ENCODE results near the gene PPIB. TPM values are rescaled to one million over a fixed set of nuclear protein-coding genes. Genes with fewer than 3 reads are reported as not detected.

Gene PPIB
- polyA plus RNA-seq, 2 of the 4 experiments (the other 2 are of a cell fraction), result 676 to 807 TPM

DNA sequence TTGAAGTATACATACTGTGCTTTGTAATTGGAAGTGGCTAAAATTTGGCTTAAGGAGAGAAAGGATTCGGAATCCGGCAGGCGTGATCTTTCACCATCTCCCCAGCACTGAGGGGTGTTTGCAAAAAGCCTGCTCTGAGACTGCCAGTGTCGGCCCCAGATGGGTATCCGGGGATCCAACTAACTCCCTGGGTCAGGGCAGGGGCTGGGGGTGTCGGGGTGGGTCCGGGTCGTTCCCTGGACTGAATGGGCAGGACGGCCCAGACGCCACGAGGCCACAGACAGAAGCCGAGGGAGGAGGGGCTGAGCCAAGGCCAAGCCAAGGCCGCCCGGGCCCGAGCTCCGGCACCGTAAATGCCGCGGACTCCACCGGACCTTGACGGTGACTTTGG lies 349 bp downstream of the PPIB start:
- Histone ChIP-seq H3K4me1 (peaks cover 32% of the 10 kb centered on the region), H3K4me3 (peak overlapping the region; percentile 80), H3K27ac (peak overlapping the region; percentile 85 to 92), H3K9me3 (no peaks in the 10 kb centered on the region), H3K4me2 (peak overlapping the region; percentile 95)
- FAIRE-seq, result no peak
- ATAC-seq, result peak; percentile 62 to 69
- POLR2A ChIA-PET, result interaction anchor here (0.7 to 2.3 kb wide), 5 partner anchors 9 to 225 kb away, joined by 3 to 19 read pairs (median 7); partner anchors contain the start of gene TRIP4
- TF ChIP-seq RCOR1 (IDR thresholded peaks at IDR 0.05; ENCODE audit: low read depth, low read length) (no peak), USF2 (IDR thresholded peaks at IDR 0.05) (no peak), RARB (CRISPR knock-in tag; IDR thresholded peaks at IDR 0.05) (no peak), EP300 (IDR thresholded peaks at IDR 0.05) (no peak), NFE2L2 (conservative IDR thresholded peaks at IDR 0.05; ENCODE audit: low read length) (no peak), FOSB (CRISPR knock-in tag; IDR thresholded peaks at IDR 0.05) (no peak), MAZ (IDR thresholded peaks at IDR 0.05; ENCODE audit: borderline replicate concordance, low read depth, low read length) (no peak), ZC3H11A (IDR thresholded peaks at IDR 0.05) (no peak)
- TF ChIP-seq, protein P1, sequence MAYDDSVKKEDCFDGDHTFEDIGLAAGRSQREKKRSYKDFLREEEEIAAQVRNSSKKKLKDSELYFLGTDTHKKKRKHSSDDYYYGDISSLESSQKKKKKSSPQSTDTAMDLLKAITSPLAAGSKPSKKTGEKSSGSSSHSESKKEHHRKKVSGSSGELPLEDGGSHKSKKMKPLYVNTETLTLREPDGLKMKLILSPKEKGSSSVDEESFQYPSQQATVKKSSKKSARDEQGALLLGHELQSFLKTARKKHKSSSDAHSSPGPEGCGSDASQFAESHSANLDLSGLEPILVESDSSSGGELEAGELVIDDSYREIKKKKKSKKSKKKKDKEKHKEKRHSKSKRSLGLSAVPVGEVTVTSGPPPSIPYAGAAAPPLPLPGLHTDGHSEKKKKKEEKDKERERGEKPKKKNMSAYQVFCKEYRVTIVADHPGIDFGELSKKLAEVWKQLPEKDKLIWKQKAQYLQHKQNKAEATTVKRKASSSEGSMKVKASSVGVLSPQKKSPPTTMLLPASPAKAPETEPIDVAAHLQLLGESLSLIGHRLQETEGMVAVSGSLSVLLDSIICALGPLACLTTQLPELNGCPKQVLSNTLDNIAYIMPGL (CRISPR knock-in tag; IDR thresholded peaks at IDR 0.05; ENCODE audit: borderline replicate concordance), result no peak
- CTCF ChIA-PET, result interaction anchor here (1.1 to 5.7 kb wide), 8 partner anchors 8 to 553 kb away, joined by 3 to 69 read pairs (median 4); partner anchors contain the start of gene SNX22
- DNase-seq (ENCODE audit: low read depth in 1 of 2, low spot score in 1 of 2), result peak in 1 of 2 experiments; percentile 46
- under 1% methylated on average over 7 of the region's 21 CpGs for WGBS (ENCODE audit: missing lambda C conversion rate)

DNA sequence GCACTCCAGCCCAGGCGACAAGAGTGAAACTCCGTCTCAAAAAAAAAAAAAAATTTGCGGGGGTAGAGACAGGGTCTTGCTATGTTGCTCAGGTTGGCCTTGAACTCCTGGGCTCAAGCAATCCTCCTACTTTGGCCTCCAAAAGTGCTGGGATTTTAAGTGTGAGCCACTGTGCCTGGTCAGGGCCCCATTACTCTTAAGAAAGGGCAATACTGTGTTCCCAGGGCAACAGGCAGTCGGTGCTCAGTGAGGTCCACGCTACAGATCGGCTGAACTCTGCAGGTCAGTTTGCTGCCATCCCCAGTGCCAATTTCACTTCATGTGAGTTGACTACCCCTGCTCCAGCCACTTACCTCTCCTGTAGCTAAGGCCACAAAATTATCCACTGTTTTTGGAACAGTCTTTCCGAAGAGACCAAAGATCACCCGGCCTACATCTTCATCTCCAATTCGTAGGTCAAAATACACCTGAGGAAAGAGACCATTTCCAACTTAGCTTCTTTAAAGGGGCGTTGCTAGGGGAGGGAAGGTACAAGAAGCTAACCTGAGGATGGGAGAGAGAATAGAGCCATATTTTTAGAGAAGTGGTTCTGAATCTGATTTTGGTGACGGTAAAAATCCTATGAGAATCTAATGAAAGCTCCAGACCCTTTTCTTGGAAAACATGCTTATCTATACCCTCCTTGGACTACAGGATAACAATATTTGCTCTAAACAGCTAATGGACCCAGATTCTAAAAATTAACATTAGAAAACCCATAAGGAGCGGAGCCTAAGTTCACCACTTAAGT lies 939 bp downstream of the PPIB start:
- ChIA-PET CTCF (interaction anchor here (0.6 to 5.7 kb wide), 9 partner anchors 8 to 552 kb away, joined by 3 to 69 read pairs (median 4); partner anchors contain the start of gene SNX22), POLR2A (interaction anchor here (2.3 kb wide), 1 partner anchor 8 kb away, joined by 19 read pairs; no protein-coding TSS in a partner anchor)
- WGBS (ENCODE audit: missing lambda C conversion rate), result 27% methylated on average over 12 of the region's 12 CpGs
- ATAC-seq (no peak), DNase-seq (ENCODE audit: low read depth in 1 of 2, low spot score in 1 of 2) (no peak), FAIRE-seq (no peak)
- TF ChIP-seq POLR2AphosphoS2 (conservative IDR thresholded peaks at IDR 0.05; ENCODE audit: low read length) (no peak), HOXA7 (CRISPR knock-in tag; IDR thresholded peaks at IDR 0.05) (peak; percentile 55)
- H3K4me1 ChIP-seq, result peaks cover 32% of the 10 kb centered on the region
- peak overlapping the region; percentile 85 to 92 for H3K27ac ChIP-seq
- peak overlapping the region; percentile 95 for H3K4me2 ChIP-seq
- H3K4me3 ChIP-seq, result peak overlapping the region; percentile 80
- H3K9me3 ChIP-seq, result no peaks in the 10 kb centered on the region

- H3K4me2 ChIP-seq, result no peak overlapping the region
These were observed 4.3 kb downstream of the PPIB start for GRCh38 chr15:64158363-64159134.

More at GRCh38 chr15:64158363-64159134, 4.3 kb downstream of the PPIB start:
- H3K4me3 ChIP-seq, result no peak overlapping the region
- ATAC-seq, result no peak
- H3K9me3 ChIP-seq, result no peaks in the 10 kb centered on the region
- no peak for DNase-seq (ENCODE audit: low read depth in 1 of 2, low spot score in 1 of 2)
- no peak overlapping the region for H3K27ac ChIP-seq
- ChIA-PET CTCF (interaction anchor here (1.0 to 1.5 kb wide), 3 partner anchors 10 to 26 kb away, joined by 4 to 5 read pairs (median 4); no protein-coding TSS in a partner anchor), POLR2A (no interaction called here)
- WGBS (ENCODE audit: missing lambda C conversion rate), result 91% methylated on average over 11 of the region's 11 CpGs
- no peak for FAIRE-seq
- TF ChIP-seq, protein P2, sequence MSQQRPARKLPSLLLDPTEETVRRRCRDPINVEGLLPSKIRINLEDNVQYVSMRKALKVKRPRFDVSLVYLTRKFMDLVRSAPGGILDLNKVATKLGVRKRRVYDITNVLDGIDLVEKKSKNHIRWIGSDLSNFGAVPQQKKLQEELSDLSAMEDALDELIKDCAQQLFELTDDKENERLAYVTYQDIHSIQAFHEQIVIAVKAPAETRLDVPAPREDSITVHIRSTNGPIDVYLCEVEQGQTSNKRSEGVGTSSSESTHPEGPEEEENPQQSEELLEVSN (IDR thresholded peaks at IDR 0.05; ENCODE audit: borderline replicate concordance, low read depth), result no peak
- TF ChIP-seq MAFK (IDR thresholded peaks at IDR 0.05; ENCODE audit: partially characterized antibody) (no peak), USF2 (IDR thresholded peaks at IDR 0.05) (no peak), GATA3 (IDR thresholded peaks at IDR 0.05; ENCODE audit: borderline replicate concordance) (no peak)
- peaks cover 21% of the 10 kb centered on the region for H3K4me1 ChIP-seq
